Endothelial cell of umbilical vein (primary cell): ENCODE measurements around the gene DTX2. TPM values are rescaled to one million over a fixed set of nuclear protein-coding genes. Genes with fewer than 3 reads are reported as not detected.
"Not testable (repeated sequence)": the region's sequence is repeated elsewhere in the genome, so short reads cannot be mapped to it uniquely, and the experiment has no call there.

Source experiments
- BruUV-seq: library from RNA; stranded (reverse); fragments of 400-500 nt; replicated peaks from 2 replicates; lab custom pipeline; 2021; lab: Mats Ljungman, UMichigan
- CTCF ChIA-PET: fragments of 300-600, 350-600 bp; sonication (Branson Sonifier 250); formaldehyde crosslinking; loops from one replicate; lab custom pipeline; 2021; ENCODE audit warnings: antibody characterized with exemption, inconsistent platforms; lab: Charles Lee
- POLR2A ChIA-PET: fragments of 300-600, 350-600 bp; sonication (Branson Sonifier 250); formaldehyde crosslinking; loops from one replicate; lab custom pipeline; 2021; ENCODE audit warnings: antibody characterized with exemption, inconsistent platforms; lab: Charles Lee
- DNase-seq: peaks from one replicate; pipeline ENCODE4 v3.0.0-alpha.2; 2011; ENCODE audit warnings: low read depth, low spot score
- FAIRE-seq: peaks from 2 replicates; lab custom pipeline; 2011; peaks lifted over from hg19 to GRCh38; lab: Jason Lieb, UNC
- H2AFZ ChIP-seq: 2 replicates; pipeline ENCODE4 v1.6.0; 2012; ENCODE audit warnings: low read depth, low read length, control low read depth, inconsistent platforms
- H3K27ac ChIP-seq: 2 replicates; pipeline ENCODE4 v1.5.1; 2011; ENCODE audit warnings: low read depth, mild to moderate bottlenecking, control low read depth, low read length, moderate library complexity; ENCODE audit not compliant: insufficient read depth
- H3K27me3 ChIP-seq, 2 experiments: 2 replicates each; pipeline versions ENCODE4 v1.6.0 to v1.6.1; 2011; ENCODE audit warnings: low read length in 2 of 2, mixed read lengths in 1 of 2; ENCODE audit not compliant: control insufficient read depth in 2 of 2, insufficient read depth in 2 of 2
- H3K36me3 ChIP-seq, 2 experiments: 2 replicates in 1 of 2; 3 replicates in 1 of 2; pipeline ENCODE4 v1.5.1; 2011; ENCODE audit warnings: low read length in 2 of 2, mild to moderate bottlenecking in 1 of 2, moderate library complexity in 1 of 2; ENCODE audit not compliant: control insufficient read depth in 2 of 2, insufficient read depth in 2 of 2; ENCODE audit errors: extremely low read depth in 1 of 2
- H3K4me1 ChIP-seq: 3 replicates; pipeline ENCODE4 v1.5.1; 2011; ENCODE audit warnings: mild to moderate bottlenecking, low read length; ENCODE audit not compliant: control insufficient read depth, insufficient read depth; ENCODE audit errors: extremely low read depth
- H3K4me2 ChIP-seq: 2 replicates; pipeline ENCODE4 v1.6.1; 2011; ENCODE audit warnings: low read length, control low read depth, mixed read lengths; ENCODE audit not compliant: insufficient read depth
- H3K4me3 ChIP-seq, 3 experiments: fragments of 200-600 bp in 1 of 3; sonication (generic), shearing (Covaris generic) in 1 of 3; replicated peaks in 1 of 3; 2 replicates each; pipeline ENCODE4 v1.5.1; 2011 to 2016; ENCODE audit warnings: control low read depth in 3 of 3, low read length in 3 of 3, mild to moderate bottlenecking in 2 of 3, inconsistent platforms in 1 of 3, low read depth in 1 of 3, moderate library complexity in 1 of 3; ENCODE audit not compliant: insufficient read depth in 1 of 3
- H3K79me2 ChIP-seq: 2 replicates; pipeline ENCODE4 v1.6.0; 2012; ENCODE audit warnings: low read length, inconsistent platforms; ENCODE audit not compliant: control insufficient read depth, insufficient read depth
- H3K9ac ChIP-seq: replicated peaks from 2 replicates; pipeline ENCODE3; 2011; ENCODE audit warnings: low read length, control low read depth; ENCODE audit not compliant: insufficient read depth; ENCODE audit errors: extremely low read depth
- H3K9me1 ChIP-seq: replicated peaks from 3 replicates; pipeline ENCODE4 v1.6.0; 2011; ENCODE audit warnings: mild to moderate bottlenecking, low read length; ENCODE audit not compliant: control insufficient read depth, insufficient read depth; ENCODE audit errors: extremely low read depth
- H3K9me3 ChIP-seq: replicated peaks from 2 replicates; pipeline ENCODE4 v1.5.1; 2012; ENCODE audit warnings: low read length, inconsistent platforms; ENCODE audit not compliant: control insufficient read depth, insufficient read depth
- H4K20me1 ChIP-seq: replicated peaks from 2 replicates; pipeline ENCODE3; 2011; ENCODE audit warnings: mild to moderate bottlenecking, low read length; ENCODE audit not compliant: control insufficient read depth, insufficient read depth; ENCODE audit errors: extremely low read depth
- CTCF ChIP-seq, 2 donors: IDR thresholded peaks; 1 replicate in 1 of 2; 2 replicates in 1 of 2; pipeline ENCODE4 v1.5.1; 2011; ENCODE audit warnings: low read length in 2 of 2, mild to moderate bottlenecking in 2 of 2, moderate library complexity in 2 of 2, control low read depth in 1 of 2, inconsistent platforms in 1 of 2, low read depth in 1 of 2; ENCODE audit not compliant: insufficient read depth in 1 of 2; ENCODE audit errors: extremely low read depth in 1 of 2
- MYC ChIP-seq: IDR thresholded peaks from one replicate; pipeline ENCODE4 v1.6.1; 2011; ENCODE audit warnings: mild to moderate bottlenecking, low read depth, low read length
- dilution Hi-C: fragments of 300-500 bp; cut with MboI; formaldehyde crosslinking; loops from one replicate; pipeline ENCODE4 v1.15.0; 2019; ENCODE audit warnings: low sequenced_read_pairs; ENCODE audit not compliant: extremely low pct_ligation_motif_present
- intact Hi-C: fragments of 100-400 bp; cut with micrococcal nuclease; formaldehyde crosslinking; loops from one replicate; pipeline ENCODE4 v1.10.0; 2022
- polyA plus RNA-seq, 4 experiments: library from polyadenylated mRNA; depleted of rRNA in 3 of 4; stranded (reverse) in 3 of 4; unstranded in 1 of 4; fragments of >200 nt; gene quantifications; 2 replicates each; pipeline versions ENCODE4 v1.2.1 to v1.2.3, GENCODE V29; 2011 to 2012; ENCODE audit warnings: missing spikeins in 1 of 4
- total RNA-seq: library from RNA; stranded (reverse); gene quantifications from 2 replicates; pipeline ENCODE4 v1.2.3, GENCODE V29; 2021
- TF ChIP-seq, protein P1 (sequence below): IDR thresholded peaks from 2 replicates; pipeline ENCODE4 v1.6.1; 2011; ENCODE audit not compliant: insufficient read depth, insufficient read length

The DTX2 gene
- total and polyA plus RNA-seq, 2 donors (not counting 3 experiments of a cell fraction or from before 2014, with no cell fraction given), result 8.5 to 17.1 TPM

DNA sequence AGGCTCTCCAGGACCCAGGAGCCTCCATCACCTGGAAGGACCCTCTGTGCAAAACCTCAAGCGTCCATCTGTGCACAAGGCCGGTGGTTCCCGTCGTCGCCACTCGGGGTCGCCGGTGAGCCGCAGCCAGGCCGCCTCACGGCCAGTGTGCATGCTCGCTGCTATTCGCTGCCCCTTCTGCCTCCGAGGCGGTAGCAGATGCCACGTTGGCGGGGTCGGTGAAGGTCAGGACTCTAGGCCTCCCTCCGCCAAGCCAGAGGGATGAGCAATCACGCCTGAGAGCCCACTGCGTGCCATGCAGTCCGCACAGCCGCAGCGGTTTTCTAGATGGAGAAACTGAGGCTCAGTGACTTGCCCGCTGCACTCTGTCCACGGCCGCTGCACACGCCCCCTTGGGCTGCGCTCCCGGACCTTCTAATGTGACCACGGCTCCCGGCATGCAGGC is 54.5 kb downstream of the DTX2 start:
- FAIRE-seq (peak; percentile 81), DNase-seq (no peak)
- H4K20me1 ChIP-seq, result no peaks in the 10 kb centered on the region
- peaks cover 2% of the 10 kb centered on the region for H3K4me1 ChIP-seq
- no peak overlapping the region for H3K27ac ChIP-seq
- intact Hi-C loops (loop anchor here (5.0 kb wide), 1 partner anchor 816 kb away; no protein-coding TSS in a partner anchor), dilution Hi-C loops (no loop called here)
- no peak overlapping the region for H3K9ac ChIP-seq
- TF ChIP-seq, protein P1, sequence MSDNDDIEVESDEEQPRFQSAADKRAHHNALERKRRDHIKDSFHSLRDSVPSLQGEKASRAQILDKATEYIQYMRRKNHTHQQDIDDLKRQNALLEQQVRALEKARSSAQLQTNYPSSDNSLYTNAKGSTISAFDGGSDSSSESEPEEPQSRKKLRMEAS, result no peak
- no peak for TF ChIP-seq MYC
- TF ChIP-seq CTCF (IDR thresholded peaks at IDR 0.05; ENCODE audit: extremely low read depth in 1 of 2, insufficient read depth in 1 of 2, low read depth in 1 of 2, low read length in 2 of 2), result peak in 1 of 2 donors; percentile 49
- H3K9me1 ChIP-seq, result no peaks in the 10 kb centered on the region
- no peaks in the 10 kb centered on the region for H3K79me2 ChIP-seq
- H3K4me3 ChIP-seq, result no peak overlapping the region
- H3K27me3 ChIP-seq, result no peaks in the 10 kb centered on the region
- no peak overlapping the region for H2AFZ ChIP-seq
- H3K4me2 ChIP-seq, result no peak overlapping the region
- ChIA-PET CTCF (no interaction called here), POLR2A (no interaction called here)
- H3K36me3 ChIP-seq, result no peaks in the 10 kb centered on the region
- BruUV-seq, result no TSS peak
- H3K9me3 ChIP-seq, result no peaks in the 10 kb centered on the region

- dilution Hi-C loops, BruUV-seq: not testable (repeated sequence)
Measured at GRCh38 chr7:76516932-76517331, 55.4 kb downstream of the DTX2 start.

DNA sequence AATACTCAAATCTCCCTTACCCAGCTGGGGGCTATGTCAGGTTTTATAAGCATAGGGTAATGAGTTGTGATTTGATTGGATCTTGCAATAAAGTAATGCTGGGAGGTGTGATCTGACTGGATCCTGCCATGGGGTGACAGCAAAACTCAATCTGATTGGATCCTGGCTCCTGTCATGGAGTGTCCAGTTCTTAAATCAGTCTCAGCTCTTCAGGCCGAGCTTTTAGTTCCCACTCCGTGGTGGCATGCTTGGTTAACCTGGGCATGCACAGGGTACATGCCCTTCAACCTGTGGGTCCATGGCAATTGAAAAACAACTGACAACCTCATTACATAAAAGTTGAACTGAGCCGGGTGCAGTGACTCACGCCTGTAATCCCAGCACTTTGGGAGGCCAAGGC is 64.7 kb downstream of the DTX2 start:
- POLR2A ChIA-PET, H3K4me1 ChIP-seq, H3K36me3 ChIP-seq, intact Hi-C loops, H3K27ac ChIP-seq, H3K9me1 ChIP-seq, CTCF ChIA-PET, H3K27me3 ChIP-seq, H3K79me2 ChIP-seq, H4K20me1 ChIP-seq, H3K9me3 ChIP-seq, dilution Hi-C loops, DNase-seq, BruUV-seq, FAIRE-seq, H3K4me2 ChIP-seq, H2AFZ ChIP-seq, H3K4me3 ChIP-seq, H3K9ac ChIP-seq: not testable (repeated sequence)

More at GRCh38 chr7:76516932-76517331, 55.4 kb downstream of the DTX2 start:
- H3K27ac ChIP-seq, H3K27me3 ChIP-seq, H4K20me1 ChIP-seq, DNase-seq, H3K4me1 ChIP-seq, H3K4me2 ChIP-seq, H3K79me2 ChIP-seq, FAIRE-seq, H2AFZ ChIP-seq, H3K9me3 ChIP-seq, H3K36me3 ChIP-seq, H3K4me3 ChIP-seq, CTCF ChIA-PET, H3K9ac ChIP-seq, POLR2A ChIA-PET, H3K9me1 ChIP-seq: not testable (repeated sequence)
- intact Hi-C loops, result loop anchor here (5.0 kb wide), 1 partner anchor 815 kb away; no protein-coding TSS in a partner anchor
